Ectodermal cell (in vitro differentiated cells): ENCODE results near the gene SPECC1L.
"Not testable (repeated sequence)": the region's sequence is repeated elsewhere in the genome, so short reads cannot be mapped to it uniquely, and the experiment has no call there.

Source experiments
- H3K27ac ChIP-seq: 2 replicates; pipeline ENCODE4 v1.7.0; 2013; ENCODE audit warnings: mild to moderate bottlenecking, low read depth, low read length; ENCODE audit not compliant: insufficient read depth, poor library complexity, severe bottlenecking
- H3K27me3 ChIP-seq: 2 replicates; pipeline ENCODE4 v1.7.0; 2013; ENCODE audit warnings: mild to moderate bottlenecking, low read length; ENCODE audit not compliant: insufficient read depth, control insufficient read depth, poor library complexity, severe bottlenecking
- H3K36me3 ChIP-seq: one replicate; pipeline ENCODE4 v1.7.0; 2013; ENCODE audit warnings: low read length; ENCODE audit not compliant: control insufficient read depth, insufficient read depth
- H3K4me1 ChIP-seq: one replicate; pipeline ENCODE4 v1.7.0; 2013; ENCODE audit warnings: low read length; ENCODE audit not compliant: control insufficient read depth, insufficient read depth
- H3K4me3 ChIP-seq: 2 replicates; pipeline ENCODE4 v1.7.0; 2013; ENCODE audit warnings: low read depth, low read length, control low read depth; ENCODE audit not compliant: insufficient read depth
- H3K9me3 ChIP-seq: 2 replicates; pipeline ENCODE4 v1.7.0; 2013; ENCODE audit warnings: mild to moderate bottlenecking, low read length, moderate library complexity; ENCODE audit not compliant: control insufficient read depth
- WGBS, 2 experiments: methylation state at CpG; one replicate each; pipeline ENCODE4 v1.1.7; 2013; ENCODE audit warnings: missing lambda C conversion rate in 2 of 2; 5-methylcytosine and 5-hydroxymethylcytosine counted together

The SPECC1L gene

GRCh38 chr22:24247011-24247507 lies 23.6 kb upstream of the SPECC1L start:
- Histone ChIP-seq H3K4me1 (no peaks in the 10 kb centered on the region), H3K27me3 (no peaks in the 10 kb centered on the region), H3K27ac (no peak overlapping the region), H3K9me3 (no peaks in the 10 kb centered on the region), H3K36me3 (no peaks in the 10 kb centered on the region), H3K4me3 (no peak overlapping the region)
- 91 to 92% methylated on average over 6 of the region's 6 CpGs for WGBS, 2 experiments

DNA sequence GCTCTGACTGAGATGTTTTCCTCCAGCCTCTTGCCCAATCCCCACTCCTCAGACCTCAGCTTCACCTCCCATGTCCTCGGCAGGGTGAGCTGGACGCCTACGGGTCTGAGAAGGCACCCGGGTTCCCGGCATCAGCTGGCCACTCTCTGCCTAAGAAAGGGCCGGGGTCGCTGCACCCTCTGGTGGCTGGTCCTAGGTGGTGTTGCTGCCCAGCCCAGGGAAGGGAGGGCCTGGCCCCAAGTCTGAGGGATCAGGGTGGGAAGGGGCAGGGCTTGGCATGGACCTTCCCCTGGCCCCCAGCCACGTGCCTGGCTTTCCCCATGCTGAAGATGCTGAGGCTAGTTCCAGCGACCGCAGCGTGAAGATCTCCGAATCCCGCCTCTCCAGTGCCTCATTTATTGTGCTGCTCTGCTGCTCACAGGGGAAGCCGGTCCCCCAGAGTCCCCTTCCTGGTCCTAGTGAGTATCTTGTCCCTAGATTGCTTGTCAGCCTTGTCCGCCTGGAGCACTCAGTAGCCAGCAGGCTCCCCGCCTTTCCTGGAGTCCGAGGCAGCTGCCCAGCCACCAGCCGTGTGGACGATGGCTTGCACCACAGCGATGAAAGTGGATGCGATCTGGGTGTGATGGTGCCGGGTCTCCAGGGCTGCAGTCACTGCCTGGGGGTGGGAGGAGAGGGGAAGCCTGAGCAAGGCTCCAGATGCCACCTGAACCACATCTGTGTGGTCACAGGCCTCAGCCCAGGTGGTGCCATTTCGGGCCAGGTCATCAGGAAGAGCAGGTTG lies 22.9 kb upstream of the SPECC1L start:
- Histone ChIP-seq H3K27me3 (no peaks in the 10 kb centered on the region), H3K27ac (no peak overlapping the region), H3K36me3 (no peaks in the 10 kb centered on the region), H3K4me1 (no peaks in the 10 kb centered on the region), H3K9me3 (no peaks in the 10 kb centered on the region), H3K4me3 (no peak overlapping the region)
- 55 to 58% methylated on average over 23 of the region's 23 CpGs for WGBS, 2 experiments

DNA sequence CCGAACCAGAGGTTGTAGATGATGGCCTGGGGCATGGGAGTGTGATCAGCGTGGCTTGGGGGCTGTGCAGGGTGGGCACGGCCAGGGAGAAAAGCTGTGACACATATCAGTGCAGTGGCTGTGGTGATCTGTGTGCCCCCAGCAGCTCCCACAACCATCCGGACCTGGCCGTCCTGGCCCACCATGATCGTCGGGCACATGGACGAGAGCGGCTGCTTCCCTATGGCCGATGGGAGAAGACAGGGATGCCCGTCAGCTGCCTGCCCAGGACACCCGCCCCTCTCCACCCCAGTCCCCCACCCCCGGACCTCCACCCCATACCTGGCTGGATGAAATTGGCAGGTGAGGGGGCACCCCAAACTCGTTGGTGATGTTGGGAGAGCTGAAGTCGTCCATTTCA lies 22.0 kb upstream of the SPECC1L start:
- H3K27ac ChIP-seq, H3K9me3 ChIP-seq, H3K4me1 ChIP-seq, H3K4me3 ChIP-seq, H3K27me3 ChIP-seq, H3K36me3 ChIP-seq: not testable (repeated sequence)
- 95% methylated on average over 13 of the region's 15 CpGs for WGBS, 2 experiments

GRCh38 chr22:24249413-24249812 lies 21.2 kb upstream of the SPECC1L start:
- not testable (repeated sequence) for H3K4me1 ChIP-seq, H3K36me3 ChIP-seq, H3K9me3 ChIP-seq, H3K27ac ChIP-seq, H3K27me3 ChIP-seq, H3K4me3 ChIP-seq
- 87 to 95% methylated on average over 3 of the region's 8 CpGs for WGBS, 2 experiments

DNA sequence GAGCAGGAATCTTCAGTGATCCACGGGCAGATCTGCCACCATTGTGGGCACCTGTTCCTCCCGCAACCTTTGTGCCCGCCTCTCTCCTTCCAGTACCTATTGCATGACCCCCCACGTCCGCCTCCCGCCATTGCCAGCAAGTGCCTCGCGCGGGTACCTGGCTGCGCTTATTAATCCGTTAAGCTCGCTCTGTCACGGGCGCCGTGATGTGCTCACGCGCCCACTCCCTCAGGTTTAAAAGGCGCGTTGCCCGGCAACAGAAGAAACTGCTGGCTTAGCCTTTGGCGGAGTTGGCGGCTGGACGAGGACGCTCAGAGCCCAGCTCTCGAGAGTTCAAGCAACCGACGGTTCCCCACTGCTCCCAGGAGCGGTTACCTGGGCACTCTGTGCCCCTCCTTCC lies 19.3 kb upstream of the SPECC1L start:
- not testable (repeated sequence) for H3K36me3 ChIP-seq, H3K27ac ChIP-seq, H3K4me3 ChIP-seq, H3K9me3 ChIP-seq, H3K4me1 ChIP-seq, H3K27me3 ChIP-seq
- no CpG with 5 or more reads among the region's 28 CpGs for WGBS, 2 experiments

- H3K36me3 ChIP-seq, H3K9me3 ChIP-seq, H3K27ac ChIP-seq, H3K4me3 ChIP-seq, H3K27me3 ChIP-seq, H3K4me1 ChIP-seq: not testable (repeated sequence)
- 90 to 91% methylated on average over 12 of the region's 12 CpGs for WGBS, 2 experiments
Observed at GRCh38 chr22:24253126-24253525, 17.5 kb upstream of the SPECC1L start.

DNA sequence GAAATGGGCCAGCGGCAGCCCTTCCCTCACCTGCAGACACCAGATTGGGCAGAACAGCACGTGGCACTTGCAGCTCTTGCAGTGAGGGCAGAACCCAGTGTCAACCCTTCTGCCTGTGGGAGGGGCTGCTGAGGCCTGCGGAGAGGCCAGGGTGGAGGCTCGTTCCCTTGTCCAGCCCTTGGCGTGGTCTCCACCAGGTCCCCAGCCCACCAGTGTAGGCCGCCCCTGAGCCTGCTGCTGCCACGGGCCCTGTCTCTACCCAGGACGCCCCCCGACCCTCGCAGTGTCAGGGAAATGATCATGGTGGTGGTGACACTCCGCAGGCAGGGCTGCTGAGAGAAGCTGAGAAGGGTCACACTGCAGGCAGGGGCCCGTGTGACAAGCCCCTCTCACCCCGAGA lies 14.5 kb upstream of the SPECC1L start:
- H3K36me3 ChIP-seq, H3K9me3 ChIP-seq: not testable (repeated sequence)
- 83 to 97% methylated on average over 4 to 5 of the region's 13 CpGs for WGBS, 2 experiments

GRCh38 chr22:24256736-24257135 lies 13.9 kb upstream of the SPECC1L start:
- 92 to 93% methylated on average over 6 of the region's 7 CpGs for WGBS, 2 experiments
- H3K4me3 ChIP-seq, H3K27me3 ChIP-seq, H3K9me3 ChIP-seq, H3K4me1 ChIP-seq, H3K27ac ChIP-seq, H3K36me3 ChIP-seq: not testable (repeated sequence)

More for the DNA sequence above, 14.5 kb upstream of the SPECC1L start:
- H3K4me1 ChIP-seq, H3K4me3 ChIP-seq, H3K27me3 ChIP-seq, H3K27ac ChIP-seq: not testable (repeated sequence)

GRCh38 chr22:24259459-24259858 lies 11.2 kb upstream of the SPECC1L start:
- H3K27me3 ChIP-seq, H3K9me3 ChIP-seq, H3K36me3 ChIP-seq, H3K4me1 ChIP-seq, H3K4me3 ChIP-seq, H3K27ac ChIP-seq: not testable (repeated sequence)
- WGBS, 2 experiments, result 0 to 1% methylated on average over 4 of the region's 10 CpGs

DNA sequence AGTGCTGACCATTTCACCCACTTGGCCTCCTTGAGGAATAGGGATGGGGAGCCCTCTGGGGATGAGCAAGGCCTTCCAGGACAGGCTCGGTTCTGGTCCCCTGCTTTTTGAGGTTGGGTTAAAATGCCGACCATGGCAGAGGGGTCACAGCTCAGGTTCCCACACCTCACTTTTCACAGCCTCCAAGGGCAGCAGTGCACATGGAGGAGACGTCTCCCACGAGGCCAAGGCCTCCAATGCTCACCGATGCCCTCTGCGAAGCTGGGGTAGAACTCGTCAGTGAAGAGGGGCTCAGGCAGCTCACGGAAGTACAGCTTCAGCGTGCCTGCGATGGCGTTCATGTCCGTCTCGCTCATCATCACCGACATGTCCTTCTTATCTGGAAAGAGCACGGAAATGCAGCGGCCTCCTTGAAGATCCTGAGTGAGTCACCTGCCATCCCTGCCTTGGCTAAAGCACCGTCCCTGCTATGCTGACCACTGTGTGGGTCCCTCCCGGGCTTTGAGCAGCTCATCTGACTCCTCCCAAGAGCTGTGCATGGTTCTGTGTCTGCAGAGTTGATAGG lies 8.4 kb upstream of the SPECC1L start:
- not testable (repeated sequence) for H3K36me3 ChIP-seq, H3K27me3 ChIP-seq, H3K27ac ChIP-seq, H3K4me1 ChIP-seq, H3K4me3 ChIP-seq, H3K9me3 ChIP-seq
- WGBS, 2 experiments, result 93% methylated on average over 18 of the region's 18 CpGs
